ENCODE results near the gene NMNAT3.

DNA sequence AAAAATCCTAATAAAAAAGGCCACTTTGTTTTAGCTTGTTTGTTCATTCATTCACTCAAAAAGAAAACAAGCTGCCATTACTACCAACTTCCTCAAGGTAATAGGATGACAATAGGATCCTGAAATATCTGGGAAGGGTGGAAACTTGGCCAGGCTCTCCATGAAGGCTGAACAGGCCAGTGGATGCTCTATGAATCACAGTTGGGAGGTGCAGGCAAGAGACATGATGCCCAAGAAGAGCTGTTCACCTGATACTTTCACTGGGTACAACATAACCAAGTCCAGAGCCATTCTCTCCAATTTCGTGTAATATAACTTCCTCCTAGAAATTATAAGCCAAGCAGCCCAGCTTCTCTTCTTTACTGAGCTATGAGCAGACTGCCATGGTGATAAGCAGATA, 37.3 kb downstream of the NMNAT3 start:
- TF ChIP-seq, protein P1, sequence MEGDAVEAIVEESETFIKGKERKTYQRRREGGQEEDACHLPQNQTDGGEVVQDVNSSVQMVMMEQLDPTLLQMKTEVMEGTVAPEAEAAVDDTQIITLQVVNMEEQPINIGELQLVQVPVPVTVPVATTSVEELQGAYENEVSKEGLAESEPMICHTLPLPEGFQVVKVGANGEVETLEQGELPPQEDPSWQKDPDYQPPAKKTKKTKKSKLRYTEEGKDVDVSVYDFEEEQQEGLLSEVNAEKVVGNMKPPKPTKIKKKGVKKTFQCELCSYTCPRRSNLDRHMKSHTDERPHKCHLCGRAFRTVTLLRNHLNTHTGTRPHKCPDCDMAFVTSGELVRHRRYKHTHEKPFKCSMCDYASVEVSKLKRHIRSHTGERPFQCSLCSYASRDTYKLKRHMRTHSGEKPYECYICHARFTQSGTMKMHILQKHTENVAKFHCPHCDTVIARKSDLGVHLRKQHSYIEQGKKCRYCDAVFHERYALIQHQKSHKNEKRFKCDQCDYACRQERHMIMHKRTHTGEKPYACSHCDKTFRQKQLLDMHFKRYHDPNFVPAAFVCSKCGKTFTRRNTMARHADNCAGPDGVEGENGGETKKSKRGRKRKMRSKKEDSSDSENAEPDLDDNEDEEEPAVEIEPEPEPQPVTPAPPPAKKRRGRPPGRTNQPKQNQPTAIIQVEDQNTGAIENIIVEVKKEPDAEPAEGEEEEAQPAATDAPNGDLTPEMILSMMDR (conservative IDR thresholded peaks at IDR 0.05; ENCODE audit: low read length) = no peak
- TF ChIP-seq EZH2phosphoT487 (IDR thresholded peaks at IDR 0.05; ENCODE audit: borderline replicate concordance) = no peak

Data from Loucy (cell line).